IMR-90 (cell line): Measurements from ENCODE around the gene MARCO. TPM values are rescaled to one million over a fixed set of nuclear protein-coding genes. Genes with fewer than 3 reads are reported as not detected.

Source experiments
- ATAC-seq: fragments of 200-7000 bp; cut with Tn5 transposase; 2 replicates; pipeline ENCODE4 v1.9.1; 2020; ENCODE audit warnings: low read depth, mild to moderate bottlenecking, moderate library complexity
- BruUV-seq: library from RNA; stranded (reverse); fragments of 400-500 nt; replicated peaks from 2 replicates; lab custom pipeline; 2021; lab: Mats Ljungman, UMichigan
- CTCF ChIA-PET: fragments of 300-600 bp; formaldehyde crosslinking; extraction: SDS; loops from one replicate; lab custom pipeline; 2021; ENCODE audit warnings: antibody characterized with exemption; lab: Yijun Ruan, JAX
- POLR2A ChIA-PET: fragments of 300-600 bp; sonication (Branson Sonifier 250); formaldehyde crosslinking; loops from one replicate; lab custom pipeline; 2022; ENCODE audit warnings: antibody characterized with exemption; ENCODE audit not compliant: unreplicated experiment; lab: Charles Lee
- DNase-seq: peaks from one replicate; pipeline ENCODE4 v3.0.0; 2013
- H2AFZ ChIP-seq: replicated peaks from 2 replicates; pipeline ENCODE3; 2013; ENCODE audit warnings: low read length, mild to moderate bottlenecking; ENCODE audit not compliant: poor library complexity
- H2AK5ac ChIP-seq: 2 replicates; pipeline ENCODE4 v1.6.1; 2013; ENCODE audit warnings: low read depth, low read length, inconsistent platforms
- H2AK9ac ChIP-seq: replicated peaks from 2 replicates; pipeline ENCODE3; 2013; ENCODE audit warnings: mild to moderate bottlenecking, low read depth, low read length, moderate library complexity; ENCODE audit not compliant: poor library complexity
- H2BK120ac ChIP-seq: 2 replicates; pipeline ENCODE4 v1.6.1; 2013; ENCODE audit warnings: low read depth, low read length, inconsistent platforms
- H2BK15ac ChIP-seq: 3 replicates; pipeline ENCODE4 v1.6.1; 2013; ENCODE audit warnings: low read depth, low read length, inconsistent platforms
- H2BK20ac ChIP-seq: 2 replicates; pipeline ENCODE4 v1.6.1; 2013; ENCODE audit warnings: low read depth, mild to moderate bottlenecking, inconsistent platforms, low read length, moderate library complexity
- H2BK5ac ChIP-seq: 2 replicates; pipeline ENCODE4 v1.6.1; 2013; ENCODE audit warnings: mild to moderate bottlenecking, low read depth, low read length, inconsistent platforms; ENCODE audit not compliant: poor library complexity, severe bottlenecking
- H3K14ac ChIP-seq: replicated peaks from 2 replicates; pipeline ENCODE4 v1.6.1; 2013; ENCODE audit warnings: low read depth, low read length, inconsistent platforms
- H3K18ac ChIP-seq: 2 replicates; pipeline ENCODE4 v1.6.1; 2013; ENCODE audit warnings: low read depth, low read length, control low read depth
- H3K23ac ChIP-seq: 2 replicates; pipeline ENCODE4 v1.6.1; 2013; ENCODE audit warnings: low read depth, low read length, inconsistent platforms
- H3K27ac ChIP-seq: 2 replicates; pipeline ENCODE4 v1.5.1; 2013; ENCODE audit warnings: mild to moderate bottlenecking, control low read depth, low read length; ENCODE audit not compliant: insufficient read depth
- H3K27me3 ChIP-seq: 2 replicates; pipeline ENCODE4 v1.6.1; 2013; ENCODE audit warnings: low read length; ENCODE audit not compliant: control insufficient read depth, insufficient read depth
- H3K36me3 ChIP-seq: 2 replicates; pipeline ENCODE4 v1.6.1; 2013; ENCODE audit warnings: low read length, mixed read lengths; ENCODE audit not compliant: control insufficient read depth, insufficient read depth
- H3K4ac ChIP-seq: 2 replicates; pipeline ENCODE4 v1.6.1; 2013; ENCODE audit warnings: low read depth, low read length, inconsistent platforms
- H3K4me1 ChIP-seq: 2 replicates; pipeline ENCODE4 v1.6.1; 2013; ENCODE audit warnings: low read length, mixed read lengths; ENCODE audit not compliant: control insufficient read depth, insufficient read depth
- H3K4me2 ChIP-seq: 2 replicates; pipeline ENCODE4 v1.6.1; 2013; ENCODE audit warnings: low read depth, mild to moderate bottlenecking, control low read depth, low read length, moderate library complexity
- H3K4me3 ChIP-seq: 2 replicates; pipeline ENCODE4 v1.5.1; 2013; ENCODE audit warnings: low read depth, mild to moderate bottlenecking, control low read depth, low read length, moderate library complexity; ENCODE audit not compliant: insufficient read depth
- H3K56ac ChIP-seq: 2 replicates; pipeline ENCODE4 v1.6.1; 2013; ENCODE audit warnings: low read length, inconsistent platforms; ENCODE audit not compliant: insufficient read depth; ENCODE audit errors: extremely low read depth
- H3K79me1 ChIP-seq, 2 experiments: 2 replicates each; pipeline ENCODE4 v1.6.1; 2013; ENCODE audit warnings: low read length in 2 of 2, inconsistent platforms in 1 of 2, low read depth in 1 of 2
- H3K9ac ChIP-seq: 2 replicates; pipeline ENCODE4 v1.6.1; 2013; ENCODE audit warnings: low read depth, low read length, control low read depth
- H3K9me1 ChIP-seq: 2 replicates; pipeline ENCODE4 v1.6.1; 2013; ENCODE audit warnings: low read length, inconsistent platforms; ENCODE audit not compliant: insufficient read depth
- H3K9me3 ChIP-seq: 2 replicates; pipeline ENCODE4 v1.6.1; 2013; ENCODE audit warnings: low read length; ENCODE audit not compliant: control insufficient read depth, insufficient read depth
- H4K20me1 ChIP-seq: 2 replicates; pipeline ENCODE4 v1.6.1; 2013; ENCODE audit warnings: low read length, inconsistent platforms; ENCODE audit not compliant: insufficient read depth
- H4K5ac ChIP-seq: 2 replicates; pipeline ENCODE4 v1.6.1; 2013; ENCODE audit warnings: mild to moderate bottlenecking, low read depth, low read length, control low read depth
- H4K8ac ChIP-seq, 2 experiments: 2 replicates each; pipeline ENCODE4 v1.6.1; 2013; ENCODE audit warnings: low read depth in 2 of 2, low read length in 2 of 2, control low read depth in 1 of 2, inconsistent platforms in 1 of 2
- H4K91ac ChIP-seq: 2 replicates; pipeline ENCODE4 v1.6.1; 2013; ENCODE audit warnings: low read depth, low read length, inconsistent platforms; ENCODE audit not compliant: insufficient read depth
- BHLHE40 ChIP-seq: fragments of 150-350 bp; IDR thresholded peaks from 2 replicates; pipeline ENCODE4 v1.6.1; 2016; ENCODE audit warnings: mild to moderate bottlenecking, low read depth, low read length
- POLR2A ChIP-seq: IDR thresholded peaks from 2 replicates; pipeline ENCODE4 v1.6.1; 2012; ENCODE audit warnings: mild to moderate bottlenecking, low read depth, low read length
- RAD21 ChIP-seq: IDR thresholded peaks from 2 replicates; pipeline ENCODE4 v1.6.1; 2012; ENCODE audit warnings: low read length, improper control_type of control experiment
- RCOR1 ChIP-seq: IDR thresholded peaks from 2 replicates; pipeline ENCODE4 v1.6.1; 2012; ENCODE audit warnings: mild to moderate bottlenecking, low read length, improper control_type of control experiment; ENCODE audit not compliant: insufficient replicate concordance
- WGBS, 2 experiments: methylation state at CpG; one replicate each; pipeline versions ENCODE4 v1.1.5 to v1.1.7; 2013; ENCODE audit warnings: missing lambda C conversion rate in 2 of 2; ENCODE audit not compliant: insufficient read length in 1 of 2; ENCODE audit errors: extremely low coverage in 2 of 2; 5-methylcytosine and 5-hydroxymethylcytosine counted together
- dilution Hi-C: fragments of 300-500 bp; cut with HindIII; formaldehyde crosslinking; loops from one replicate; pipeline ENCODE4 v1.14.3; 2018; ENCODE audit warnings: low sequenced_read_pairs; ENCODE audit not compliant: unreplicated experiment
- in situ Hi-C: fragments of 300-500 bp; cut with MboI; formaldehyde crosslinking; loops from 3 replicates; pipeline ENCODE4 v1.14.3; 2019; ENCODE audit warnings: low sequenced_read_pairs, inconsistent platforms, mixed read lengths
- intact Hi-C: fragments of 100-400 bp; cut with micrococcal nuclease; formaldehyde crosslinking; loops from 2 replicates; pipeline ENCODE4 v1.10.0; 2022
- polyA plus RNA-seq, 3 experiments: library from polyadenylated mRNA; depleted of rRNA; stranded (reverse); fragments of >200 nt; gene quantifications; 2 replicates each; pipeline ENCODE4 v1.2.3, GENCODE V29; 2012; ENCODE audit warnings: low replicate concordance in 1 of 3
- total RNA-seq: library from RNA; depleted of rRNA; stranded (reverse); fragments of >200 nt; gene quantifications from 2 replicates; pipeline ENCODE4 v1.2.3, GENCODE V29; 2012
- TF ChIP-seq, protein P1 (sequence below): fragments of 150-350 bp; IDR thresholded peaks from 2 replicates; pipeline ENCODE4 v1.6.1; 2017; ENCODE audit warnings: mild to moderate bottlenecking, antibody characterized with exemption, low read length, low read depth

MARCO gene
- total and polyA plus RNA-seq, 2 of the 4 experiments (the other 2 are of a cell fraction) = not detected

DNA sequence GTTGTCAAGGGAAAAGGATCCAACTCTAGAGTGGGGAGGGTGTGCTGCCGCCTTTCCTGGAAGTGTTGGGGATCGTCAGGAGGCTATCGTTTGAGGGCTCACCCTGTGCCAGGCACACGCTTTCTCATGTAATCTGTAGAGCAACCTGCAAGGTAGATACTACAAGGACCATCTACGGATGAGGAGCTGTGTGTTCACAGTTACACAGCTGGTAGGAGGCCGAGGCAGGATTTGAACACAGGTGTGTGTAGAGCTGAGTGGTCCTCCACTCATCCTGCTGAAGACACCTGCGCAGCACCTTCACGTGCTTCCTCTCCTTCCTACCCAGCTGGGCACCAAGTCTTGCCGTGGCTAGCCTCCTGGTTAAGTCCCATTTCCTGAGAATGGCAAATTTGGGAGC is 68.3 kb downstream of the MARCO start:
- H3K27me3 ChIP-seq = peaks cover 3% of the 10 kb centered on the region
- H3K9ac ChIP-seq = no peak overlapping the region
- H3K9me3 ChIP-seq = no peaks in the 10 kb centered on the region
- H3K4me1 ChIP-seq = no peaks in the 10 kb centered on the region
- no peak overlapping the region for H4K5ac ChIP-seq
- dilution Hi-C loops (no loop called here), intact Hi-C loops (loop anchor here (5.0 kb wide), 2 partner anchors 397 to 467 kb away; no protein-coding TSS in a partner anchor), in situ Hi-C loops (no loop called here)
- TF ChIP-seq POLR2A = no peak
- TF ChIP-seq, protein P1, sequence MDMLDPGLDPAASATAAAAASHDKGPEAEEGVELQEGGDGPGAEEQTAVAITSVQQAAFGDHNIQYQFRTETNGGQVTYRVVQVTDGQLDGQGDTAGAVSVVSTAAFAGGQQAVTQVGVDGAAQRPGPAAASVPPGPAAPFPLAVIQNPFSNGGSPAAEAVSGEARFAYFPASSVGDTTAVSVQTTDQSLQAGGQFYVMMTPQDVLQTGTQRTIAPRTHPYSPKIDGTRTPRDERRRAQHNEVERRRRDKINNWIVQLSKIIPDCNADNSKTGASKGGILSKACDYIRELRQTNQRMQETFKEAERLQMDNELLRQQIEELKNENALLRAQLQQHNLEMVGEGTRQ = no peak
- TF ChIP-seq BHLHE40 = no peak
- TF ChIP-seq RCOR1 = no peak
- no peak for TF ChIP-seq RAD21
- ChIA-PET POLR2A (no interaction called here), CTCF (no interaction called here)
- WGBS, 2 experiments = 90% methylated on average over 2 of the region's 9 CpGs; no CpG with 5 or more reads in 1 of the 2 experiments
- H4K8ac ChIP-seq = no peak overlapping the region
- H3K4ac ChIP-seq = no peak overlapping the region
- H3K56ac ChIP-seq = no peak overlapping the region
- H4K91ac ChIP-seq = no peak overlapping the region
- H4K20me1 ChIP-seq = no peaks in the 10 kb centered on the region
- H3K4me3 ChIP-seq = no peak overlapping the region
- H3K36me3 ChIP-seq = no peaks in the 10 kb centered on the region
- ATAC-seq (no peak), DNase-seq (no peak)
- no peak overlapping the region for H3K18ac ChIP-seq
- H3K9me1 ChIP-seq = no peaks in the 10 kb centered on the region
- BruUV-seq = no TSS peak
- H2AK5ac ChIP-seq = no peak overlapping the region
- H3K23ac ChIP-seq = no peak overlapping the region
- H3K27ac ChIP-seq = no peak overlapping the region
- H2BK120ac ChIP-seq = no peak overlapping the region
- no peak overlapping the region for H2BK5ac ChIP-seq
- H3K79me1 ChIP-seq = no peaks in the 10 kb centered on the region
- no peak overlapping the region for H2AK9ac ChIP-seq
- no peak overlapping the region for H3K4me2 ChIP-seq
- no peak overlapping the region for H2AFZ ChIP-seq
- H2BK15ac ChIP-seq = no peak overlapping the region
- no peak overlapping the region for H3K14ac ChIP-seq
- H2BK20ac ChIP-seq = no peak overlapping the region
